ENCODE results near the gene SHE.

DNA sequence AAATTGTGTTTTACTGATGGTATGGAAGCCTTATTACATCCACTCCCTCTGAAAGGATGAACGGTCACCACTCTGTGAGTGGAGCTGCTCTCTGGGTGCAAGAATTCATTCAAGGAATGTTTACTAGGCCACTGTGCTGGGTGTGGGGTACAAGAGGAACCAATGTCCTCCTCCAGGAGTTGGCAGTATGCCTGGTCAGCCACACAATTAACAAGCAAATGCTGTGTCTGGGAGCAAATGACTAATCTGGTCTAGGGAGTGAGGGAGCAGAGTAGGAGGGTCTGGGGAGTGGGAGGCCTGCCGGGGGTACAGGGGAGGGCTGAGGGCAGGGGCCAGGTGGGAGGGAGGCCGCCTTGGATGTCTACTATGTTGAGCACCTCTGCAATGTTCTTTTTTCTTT is 27.4 kb downstream of the SHE start:
- no peak for TF ChIP-seq POLR2A (IDR thresholded peaks at IDR 0.05; ENCODE audit: low read depth, low read length)
- TF ChIP-seq POLR2AphosphoS5 (IDR thresholded peaks at IDR 0.05; ENCODE audit: low read depth, low read length): no peak
- TF ChIP-seq TAF1 (IDR thresholded peaks at IDR 0.05; ENCODE audit: borderline replicate concordance, low read depth, low read length): no peak
